SU-DHL-6 (cell line): ENCODE results near the gene DOHH.

Experiments used
- CTCF ChIP-seq: fragments of 200-600 bp; sonication (generic); IDR thresholded peaks from one replicate; pipeline ENCODE4 v1.5.1; 2017; ENCODE audit warnings: antibody characterized with exemption, mild to moderate bottlenecking, low read length, moderate library complexity; ENCODE audit not compliant: insufficient read depth, poor library complexity, severe bottlenecking
- EZH2phosphoT487 ChIP-seq: fragments of 200-600 bp; sonication (generic), shearing (Covaris generic); conservative IDR thresholded peaks from 2 replicates; pipeline ENCODE4 v1.6.1; 2018; ENCODE audit warnings: mild to moderate bottlenecking, antibody characterized with exemption, low read length, moderate library complexity, mixed read lengths

GRCh38 chr19:3483226-3483628 is 17.2 kb downstream of the DOHH start, which contains the start of gene SMIM44:
- TF ChIP-seq CTCF (no peak), EZH2phosphoT487 (no peak)
